OCI-LY7 (cell line): ENCODE results near the gene ZNF223. TPM values are rescaled to one million over a fixed set of nuclear protein-coding genes. Genes with fewer than 3 reads are reported as not detected.

Experiments used
- BruUV-seq: library from RNA; stranded (reverse); fragments of 400-500 nt; replicated peaks from 2 replicates; lab custom pipeline; 2021; lab: Mats Ljungman, UMichigan
- CTCF ChIA-PET: fragments of 300-600 bp; sonication (Branson Sonifier 250); formaldehyde crosslinking; loops from one replicate; lab custom pipeline; 2022; ENCODE audit warnings: antibody characterized with exemption; ENCODE audit not compliant: unreplicated experiment; lab: Charles Lee
- POLR2A ChIA-PET: fragments of 300-600 bp; sonication (Branson Sonifier 250); formaldehyde crosslinking; loops from one replicate; lab custom pipeline; 2022; ENCODE audit warnings: antibody characterized with exemption; lab: Charles Lee
- DNase-seq: peaks from one replicate; pipeline ENCODE4 v3.0.0-alpha.2; 2015; ENCODE audit warnings: low spot score
- H2AFZ ChIP-seq: fragments of 200-600 bp; sonication (generic), shearing (Covaris generic); 2 replicates; pipeline ENCODE4 v1.6.1; 2014; ENCODE audit warnings: mild to moderate bottlenecking, antibody characterized with exemption, low read length, moderate library complexity
- H3K27ac ChIP-seq: fragments of 200-600 bp; sonication (generic); 2 replicates; pipeline ENCODE4 v1.5.1; 2014; ENCODE audit warnings: mixed run types, low read depth, mild to moderate bottlenecking, moderate library complexity, low read length, inconsistent platforms; ENCODE audit not compliant: poor library complexity, severe bottlenecking
- H3K36me3 ChIP-seq: fragments of 200-600 bp; sonication (generic); 2 replicates; pipeline ENCODE4 v1.6.1; 2014; ENCODE audit warnings: mild to moderate bottlenecking, antibody characterized with exemption, low read length, moderate library complexity, mixed read lengths; ENCODE audit not compliant: insufficient read depth
- H3K4me1 ChIP-seq: fragments of 200-600 bp; sonication (generic); 2 replicates; pipeline ENCODE4 v1.5.1; 2014; ENCODE audit warnings: mild to moderate bottlenecking, low read length; ENCODE audit not compliant: insufficient read depth, poor library complexity, severe bottlenecking
- H3K4me2 ChIP-seq: fragments of 200-600 bp; sonication (generic); 2 replicates; pipeline ENCODE4 v1.6.1; 2014; ENCODE audit warnings: mild to moderate bottlenecking, low read length
- H3K4me3 ChIP-seq: fragments of 200-600 bp; sonication (generic); 2 replicates; pipeline ENCODE4 v1.5.1; 2014; ENCODE audit warnings: mild to moderate bottlenecking, low read depth, low read length; ENCODE audit not compliant: poor library complexity, severe bottlenecking
- H3K79me2 ChIP-seq: fragments of 200-600 bp; sonication (generic); 2 replicates; pipeline ENCODE4 v1.6.1; 2016; ENCODE audit warnings: low read depth, mild to moderate bottlenecking, low read length, moderate library complexity, mixed read lengths; ENCODE audit not compliant: insufficient read depth
- H3K9me2 ChIP-seq: fragments of 200-600 bp; sonication (generic); 2 replicates; pipeline ENCODE4 v1.6.1; 2016; ENCODE audit warnings: mild to moderate bottlenecking, low read length, mixed read lengths; ENCODE audit not compliant: insufficient read depth
- H3K9me3 ChIP-seq: fragments of 200-600 bp; sonication (generic); 2 replicates; pipeline ENCODE4 v1.6.1; 2014; ENCODE audit warnings: mild to moderate bottlenecking, mixed run types, low read length, mixed read lengths
- H4K20me1 ChIP-seq: fragments of 200-600 bp; sonication (generic); 2 replicates; pipeline ENCODE4 v1.6.1; 2014; ENCODE audit warnings: mild to moderate bottlenecking, antibody characterized with exemption, low read length, moderate library complexity, mixed read lengths; ENCODE audit not compliant: insufficient read depth
- EZH2phosphoT487 ChIP-seq: fragments of 200-600 bp; sonication (generic); IDR thresholded peaks from 2 replicates; pipeline ENCODE4 v1.6.1; 2018; ENCODE audit warnings: low read depth, borderline replicate concordance, mild to moderate bottlenecking, mixed run types, antibody characterized with exemption, low read length, moderate library complexity, mixed read lengths
- intact Hi-C: fragments of 100-400 bp; cut with micrococcal nuclease; formaldehyde crosslinking; loops from one replicate; pipeline ENCODE4 v1.10.0; 2022; ENCODE audit not compliant: unreplicated experiment
- total RNA-seq, 2 experiments: library from RNA; depleted of rRNA in 1 of 2; stranded (reverse); fragments of >200 nt in 1 of 2; shearing (Covaris generic) in 1 of 2; gene quantifications; 2 replicates each; pipeline ENCODE4 v1.2.3, GENCODE V29; 2014 to 2022
- TF ChIP-seq, protein P1 (sequence below): fragments of 200-600 bp; sonication (generic); conservative IDR thresholded peaks from 2 replicates; pipeline ENCODE4 v1.5.1; 2014; ENCODE audit warnings: mild to moderate bottlenecking, antibody characterized with exemption, low read length, moderate library complexity, mixed read lengths

Gene ZNF223
- total RNA-seq, 2 experiments from 2014 or later = not detected

DNA sequence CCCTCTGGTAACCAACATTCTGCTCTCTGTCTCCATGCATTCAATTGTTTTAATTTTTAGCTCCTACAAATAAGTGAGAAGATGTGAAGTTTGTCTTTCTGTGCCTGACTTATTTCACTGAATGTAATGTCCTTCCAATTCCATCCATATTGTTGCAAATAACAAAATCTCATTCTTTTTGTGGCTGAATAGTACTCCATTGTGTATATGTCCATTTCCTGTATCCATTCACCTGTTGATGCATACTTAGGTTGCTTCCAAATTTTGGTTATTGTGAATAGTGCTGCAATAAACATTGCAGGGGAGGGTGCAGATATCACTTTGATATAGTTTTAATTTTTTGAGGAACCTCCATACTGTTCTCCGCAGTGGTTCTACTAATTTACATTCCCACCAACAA lies 17.6 kb downstream of the ZNF223 start:
- DNase-seq = no peak
- H3K79me2 ChIP-seq = no peaks in the 10 kb centered on the region
- BruUV-seq = no TSS peak
- H3K27ac ChIP-seq = no peak overlapping the region
- no peaks in the 10 kb centered on the region for H4K20me1 ChIP-seq
- no peak for TF ChIP-seq EZH2phosphoT487
- TF ChIP-seq, protein P1, sequence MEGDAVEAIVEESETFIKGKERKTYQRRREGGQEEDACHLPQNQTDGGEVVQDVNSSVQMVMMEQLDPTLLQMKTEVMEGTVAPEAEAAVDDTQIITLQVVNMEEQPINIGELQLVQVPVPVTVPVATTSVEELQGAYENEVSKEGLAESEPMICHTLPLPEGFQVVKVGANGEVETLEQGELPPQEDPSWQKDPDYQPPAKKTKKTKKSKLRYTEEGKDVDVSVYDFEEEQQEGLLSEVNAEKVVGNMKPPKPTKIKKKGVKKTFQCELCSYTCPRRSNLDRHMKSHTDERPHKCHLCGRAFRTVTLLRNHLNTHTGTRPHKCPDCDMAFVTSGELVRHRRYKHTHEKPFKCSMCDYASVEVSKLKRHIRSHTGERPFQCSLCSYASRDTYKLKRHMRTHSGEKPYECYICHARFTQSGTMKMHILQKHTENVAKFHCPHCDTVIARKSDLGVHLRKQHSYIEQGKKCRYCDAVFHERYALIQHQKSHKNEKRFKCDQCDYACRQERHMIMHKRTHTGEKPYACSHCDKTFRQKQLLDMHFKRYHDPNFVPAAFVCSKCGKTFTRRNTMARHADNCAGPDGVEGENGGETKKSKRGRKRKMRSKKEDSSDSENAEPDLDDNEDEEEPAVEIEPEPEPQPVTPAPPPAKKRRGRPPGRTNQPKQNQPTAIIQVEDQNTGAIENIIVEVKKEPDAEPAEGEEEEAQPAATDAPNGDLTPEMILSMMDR = no peak
- CTCF ChIA-PET = no interaction called here
- no peaks in the 10 kb centered on the region for H3K9me3 ChIP-seq
- H2AFZ ChIP-seq = no peak overlapping the region
- no peaks in the 10 kb centered on the region for H3K9me2 ChIP-seq
- intact Hi-C loops = no loop called here
- no peaks in the 10 kb centered on the region for H3K36me3 ChIP-seq
- POLR2A ChIA-PET = no interaction called here
- H3K4me2 ChIP-seq = no peak overlapping the region
- H3K4me1 ChIP-seq = no peaks in the 10 kb centered on the region
- no peak overlapping the region for H3K4me3 ChIP-seq

DNA sequence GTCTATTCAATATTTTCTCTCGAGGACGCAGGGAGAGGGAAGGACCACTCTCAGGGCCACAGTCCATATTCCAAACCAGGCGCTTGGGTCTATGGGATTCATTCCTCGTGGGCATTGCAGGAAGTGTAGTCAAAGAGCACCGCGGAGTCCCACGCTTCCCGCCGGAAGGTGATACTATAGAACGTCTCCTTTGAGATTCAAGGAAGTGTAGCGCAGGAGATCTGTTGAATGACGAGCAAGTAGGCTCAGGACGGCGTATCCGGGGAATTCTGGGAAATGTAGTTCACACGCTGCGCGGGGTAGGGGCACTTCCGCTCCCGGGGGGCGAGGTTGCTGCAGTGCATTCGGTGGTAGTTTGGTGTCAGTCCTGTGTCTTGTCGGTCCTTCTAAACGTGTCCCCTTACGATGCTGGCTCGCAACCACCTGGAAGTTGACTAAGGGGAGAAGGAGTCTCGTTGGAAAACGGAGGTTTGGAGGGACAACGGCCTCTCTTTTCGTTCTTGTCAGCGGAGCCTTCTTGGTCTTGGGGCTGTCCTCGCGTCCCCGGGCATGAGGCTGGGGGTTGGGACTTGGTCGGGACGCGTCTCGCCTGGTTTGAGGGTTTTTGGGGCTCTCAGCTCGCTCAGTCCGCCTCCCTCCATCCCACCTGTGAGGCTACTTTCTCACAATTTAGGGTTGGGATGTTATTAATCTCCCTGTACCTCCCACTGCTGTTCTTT lies 20.1 kb downstream of the ZNF223 start, which contains the start of gene ZNF284:
Gene ZNF284, plus strand, starts transcription at position 336 of the 719 bp plus-strand sequence. CDS start 4,231 bp downstream, outside the sequence.
- DNase-seq = no peak
- H3K27ac ChIP-seq = no peak within 1 kb of the TSS
- no peaks in the 10 kb centered on the region for H3K4me1 ChIP-seq
- CTCF ChIA-PET = no interaction called here
- H3K4me2 ChIP-seq = no peak within 1 kb of the TSS
- H3K4me3 ChIP-seq = no peak within 1 kb of the TSS
- H3K9me2 ChIP-seq = no peaks in the 10 kb centered on the region
- H2AFZ ChIP-seq = no peak within 1 kb of the TSS
- intact Hi-C loops = no loop called here
- H4K20me1 ChIP-seq = no peaks in the 10 kb centered on the region
- TF ChIP-seq, protein P1 = no peak
- no peak for TF ChIP-seq EZH2phosphoT487
- POLR2A ChIA-PET = no interaction called here
- no peaks in the 10 kb centered on the region for H3K36me3 ChIP-seq
- no peaks in the 10 kb centered on the region for H3K9me3 ChIP-seq
- no TSS peak for BruUV-seq
- H3K79me2 ChIP-seq = no peaks in the 10 kb centered on the region
